ENCODE measurements around the gene SLC23A3. TPM values are rescaled to one million over a fixed set of nuclear protein-coding genes. Genes with fewer than 3 reads are reported as not detected.

The SLC23A3 gene
- total and polyA plus RNA-seq, 10 of the 15 experiments (the other 5 are each of a cell fraction or from before 2014, with no cell fraction given) = 0.07 to 1.0 (median 0.40) TPM; not detected in 1

DNA sequence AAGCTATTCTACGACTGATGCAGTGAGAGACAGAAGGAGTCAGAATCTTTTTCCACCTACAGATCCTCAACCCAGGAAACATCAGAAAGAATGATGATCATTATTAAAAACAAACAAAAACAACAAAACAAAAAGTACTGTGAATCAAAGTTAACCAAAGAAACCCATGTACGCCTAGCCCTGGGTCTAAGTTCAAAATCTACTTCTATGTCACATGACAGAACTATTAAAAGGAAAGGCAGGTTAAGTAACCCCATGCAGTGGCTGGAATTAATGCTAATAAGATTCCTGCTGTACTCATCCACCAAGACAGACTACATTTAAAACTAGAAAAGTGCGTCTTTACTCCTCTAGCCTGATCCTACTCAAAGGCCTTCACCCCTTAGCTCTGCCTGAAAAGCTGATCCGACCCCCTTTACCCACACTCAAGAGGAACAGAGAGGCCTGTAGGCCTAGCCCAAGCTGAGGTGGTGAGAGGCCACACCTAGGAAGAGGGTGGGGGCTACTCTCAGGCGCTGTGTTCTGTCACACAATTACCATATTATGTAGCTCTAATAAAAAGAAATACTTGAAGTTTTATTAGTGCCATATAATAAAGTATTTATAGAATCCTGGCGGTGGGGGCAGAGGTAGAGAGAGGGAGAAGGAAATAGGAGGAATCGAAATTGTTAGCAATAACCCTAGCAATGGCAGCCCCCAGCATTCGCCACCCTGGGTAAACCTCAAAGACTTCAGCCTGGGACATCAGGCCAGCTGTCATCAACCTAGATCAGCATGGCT is 46.3 kb downstream of the SLC23A3 start:
- H3K4me3 ChIP-seq = no peak overlapping the region
- no peaks in the 10 kb centered on the region for H3K79me2 ChIP-seq (ENCODE audit: control insufficient read depth, insufficient read depth, low read length)
- CTCF ChIA-PET = interaction anchor here (0.6 to 11.4 kb wide), 11 partner anchors 9 to 191 kb away, joined by 3 to 281 read pairs (median 6); partner anchors contain the start of gene IHH
- H4K20me1 ChIP-seq (ENCODE audit: control insufficient read depth, insufficient read depth) = no peaks in the 10 kb centered on the region
- intact Hi-C loops (cut with micrococcal nuclease; ENCODE audit: unreplicated experiment) = no loop called here
- no peak overlapping the region for H2AFZ ChIP-seq (ENCODE audit: control insufficient read depth, low read depth, low read length)
- ATAC-seq (no peak), FAIRE-seq (no peak), DNase-seq (ENCODE audit: low read depth, low spot score) (no peak)
- POLR2A ChIA-PET = no interaction called here
- in situ Hi-C loops (cut with MboI) = no loop called here
- H3K27me3 ChIP-seq (replicated peaks in 1 of 2; ENCODE audit: control insufficient read depth in 2 of 2, insufficient read depth in 2 of 2, low read length in 1 of 2) = no peaks in the 10 kb centered on the region
- no TSS peak for BruUV-seq (replicated peaks)
- no peak overlapping the region for H3K27ac ChIP-seq (ENCODE audit: control insufficient read depth, insufficient read depth)
- no peaks in the 10 kb centered on the region for H3K9me3 ChIP-seq (replicated peaks; ENCODE audit: control insufficient read depth, insufficient read depth, low read length)
- no peaks in the 10 kb centered on the region for H3K4me1 ChIP-seq (ENCODE audit: control insufficient read depth, insufficient read depth, low read length)
- RAD21 ChIA-PET (ENCODE audit: unreplicated experiment) = interaction anchor here (0.9 to 1.5 kb wide), 2 partner anchors 20 to 52 kb away, joined by 4 to 5 read pairs; no protein-coding TSS in a partner anchor
- 83% methylated on average over 8 of the region's 8 CpGs for WGBS (ENCODE audit: insufficient coverage, insufficient replicate concordance, low lambda C conversion rate, missing lambda C conversion rate)
- TF ChIP-seq RAD21 (IDR thresholded peaks at IDR 0.05; ENCODE audit: insufficient read depth, low read depth, low read length) (no peak), SUZ12 (IDR thresholded peaks at IDR 0.05; ENCODE audit: unreplicated experiment) (no peak), SMARCA5 (IDR thresholded peaks at IDR 0.05) (no peak), POLR2AphosphoS2 (IDR thresholded peaks at IDR 0.05; ENCODE audit: low read depth, low read length) (no peak), LARP7 (IDR thresholded peaks at IDR 0.05) (no peak), ZSCAN29 (IDR thresholded peaks at IDR 0.05) (no peak)
- TF ChIP-seq, protein P1, sequence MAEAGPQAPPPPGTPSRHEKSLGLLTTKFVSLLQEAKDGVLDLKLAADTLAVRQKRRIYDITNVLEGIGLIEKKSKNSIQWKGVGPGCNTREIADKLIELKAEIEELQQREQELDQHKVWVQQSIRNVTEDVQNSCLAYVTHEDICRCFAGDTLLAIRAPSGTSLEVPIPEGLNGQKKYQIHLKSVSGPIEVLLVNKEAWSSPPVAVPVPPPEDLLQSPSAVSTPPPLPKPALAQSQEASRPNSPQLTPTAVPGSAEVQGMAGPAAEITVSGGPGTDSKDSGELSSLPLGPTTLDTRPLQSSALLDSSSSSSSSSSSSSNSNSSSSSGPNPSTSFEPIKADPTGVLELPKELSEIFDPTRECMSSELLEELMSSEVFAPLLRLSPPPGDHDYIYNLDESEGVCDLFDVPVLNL (IDR thresholded peaks at IDR 0.05; ENCODE audit: low read depth, low read length) = no peak
- TF ChIP-seq, protein P2, sequence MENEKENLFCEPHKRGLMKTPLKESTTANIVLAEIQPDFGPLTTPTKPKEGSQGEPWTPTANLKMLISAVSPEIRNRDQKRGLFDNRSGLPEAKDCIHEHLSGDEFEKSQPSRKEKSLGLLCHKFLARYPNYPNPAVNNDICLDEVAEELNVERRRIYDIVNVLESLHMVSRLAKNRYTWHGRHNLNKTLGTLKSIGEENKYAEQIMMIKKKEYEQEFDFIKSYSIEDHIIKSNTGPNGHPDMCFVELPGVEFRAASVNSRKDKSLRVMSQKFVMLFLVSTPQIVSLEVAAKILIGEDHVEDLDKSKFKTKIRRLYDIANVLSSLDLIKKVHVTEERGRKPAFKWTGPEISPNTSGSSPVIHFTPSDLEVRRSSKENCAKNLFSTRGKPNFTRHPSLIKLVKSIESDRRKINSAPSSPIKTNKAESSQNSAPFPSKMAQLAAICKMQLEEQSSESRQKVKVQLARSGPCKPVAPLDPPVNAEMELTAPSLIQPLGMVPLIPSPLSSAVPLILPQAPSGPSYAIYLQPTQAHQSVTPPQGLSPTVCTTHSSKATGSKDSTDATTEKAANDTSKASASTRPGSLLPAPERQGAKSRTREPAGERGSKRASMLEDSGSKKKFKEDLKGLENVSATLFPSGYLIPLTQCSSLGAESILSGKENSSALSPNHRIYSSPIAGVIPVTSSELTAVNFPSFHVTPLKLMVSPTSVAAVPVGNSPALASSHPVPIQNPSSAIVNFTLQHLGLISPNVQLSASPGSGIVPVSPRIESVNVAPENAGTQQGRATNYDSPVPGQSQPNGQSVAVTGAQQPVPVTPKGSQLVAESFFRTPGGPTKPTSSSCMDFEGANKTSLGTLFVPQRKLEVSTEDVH (IDR thresholded peaks at IDR 0.05; ENCODE audit: low read depth, partially characterized antibody) = no peak
- TF ChIP-seq, protein P3, sequence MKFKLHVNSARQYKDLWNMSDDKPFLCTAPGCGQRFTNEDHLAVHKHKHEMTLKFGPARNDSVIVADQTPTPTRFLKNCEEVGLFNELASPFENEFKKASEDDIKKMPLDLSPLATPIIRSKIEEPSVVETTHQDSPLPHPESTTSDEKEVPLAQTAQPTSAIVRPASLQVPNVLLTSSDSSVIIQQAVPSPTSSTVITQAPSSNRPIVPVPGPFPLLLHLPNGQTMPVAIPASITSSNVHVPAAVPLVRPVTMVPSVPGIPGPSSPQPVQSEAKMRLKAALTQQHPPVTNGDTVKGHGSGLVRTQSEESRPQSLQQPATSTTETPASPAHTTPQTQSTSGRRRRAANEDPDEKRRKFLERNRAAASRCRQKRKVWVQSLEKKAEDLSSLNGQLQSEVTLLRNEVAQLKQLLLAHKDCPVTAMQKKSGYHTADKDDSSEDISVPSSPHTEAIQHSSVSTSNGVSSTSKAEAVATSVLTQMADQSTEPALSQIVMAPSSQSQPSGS (IDR thresholded peaks at IDR 0.05; ENCODE audit: low read length) = no peak
- H3K9ac ChIP-seq (ENCODE audit: control insufficient read depth, insufficient read depth, low read length) = no peak overlapping the region
- H3K4me2 ChIP-seq (ENCODE audit: control insufficient read depth, insufficient read depth) = no peak overlapping the region
- no peaks in the 10 kb centered on the region for H3K36me3 ChIP-seq (ENCODE audit: control insufficient read depth in 2 of 2, insufficient read depth in 2 of 2, low read length in 1 of 2)
- SMC1A ChIA-PET (ENCODE audit: uncharacterized antibody, unreplicated experiment) = interaction anchor here (0.5 to 7.9 kb wide), 5 partner anchors 11 to 194 kb away, joined by 3 to 115 read pairs (median 4); no protein-coding TSS in a partner anchor
